HCT116 (cell line): ENCODE results near the gene LCAT. TPM values are rescaled to one million over a fixed set of nuclear protein-coding genes. Genes with fewer than 3 reads are reported as not detected.

Source experiments
- ATAC-seq: fragments of 200-7000 bp; cut with Tn5 transposase; 2 replicates; pipeline ENCODE4 v1.9.1; 2020; ENCODE audit warnings: mild to moderate bottlenecking, moderate library complexity
- BruUV-seq: library from RNA; stranded (reverse); fragments of 400-500 nt; replicated peaks from 2 replicates; lab custom pipeline; 2021; lab: Mats Ljungman, UMichigan
- CTCF ChIA-PET: fragments of 300-600 bp; sonication (Branson Sonifier 250); formaldehyde crosslinking; loops from one replicate; lab custom pipeline; 2021; ENCODE audit warnings: antibody characterized with exemption; lab: Charles Lee
- POLR2A ChIA-PET: fragments of 300-600, 350-600 bp; sonication (Branson Sonifier 250); formaldehyde crosslinking; loops from one replicate; lab custom pipeline; 2021; ENCODE audit warnings: antibody characterized with exemption; lab: Charles Lee
- RAD21 ChIA-PET, 2 experiments: fragments of 300-600 bp; sonication (Branson Sonifier 250); formaldehyde crosslinking; loops; one replicate each; lab custom pipeline; 2023; ENCODE audit warnings: low total read pairs in 2 of 2; ENCODE audit not compliant: uncharacterized antibody in 2 of 2, unreplicated experiment in 2 of 2, low non-redundant PET in 1 of 2; lab: Charles Lee
- DNase-seq: peaks from one replicate; pipeline ENCODE4 v3.0.0-alpha.2; 2010; ENCODE audit warnings: low read depth, low spot score
- H2AFZ ChIP-seq: fragments of 200-600 bp; shearing (Covaris generic), sonication (generic); 2 replicates; pipeline ENCODE4 v1.6.1; 2017; ENCODE audit warnings: low read depth, mixed run types, mixed read lengths, antibody characterized with exemption, low read length; ENCODE audit not compliant: poor library complexity, severe bottlenecking
- H3K27ac ChIP-seq: 2 replicates; pipeline ENCODE4 v1.5.1; 2012; ENCODE audit warnings: low read depth, low read length
- H3K27me3 ChIP-seq: fragments of 200-600 bp; sonication (generic); 2 replicates; pipeline ENCODE4 v1.6.1; 2016; ENCODE audit warnings: mixed run types, low read length, mixed read lengths; ENCODE audit not compliant: insufficient read depth
- H3K36me3 ChIP-seq, 2 experiments: fragments of 200-500 bp in 1 of 2; fragments of 200-600 bp in 1 of 2; sonication (Bioruptor generic) in 1 of 2; sonication (generic) in 1 of 2; 2 replicates each; pipeline versions ENCODE4 v1.5.1 to v1.6.1; 2014 to 2016; ENCODE audit warnings: low read length in 2 of 2, inconsistent platforms in 1 of 2, mixed read lengths in 1 of 2, mixed run types in 1 of 2; ENCODE audit not compliant: insufficient read depth in 2 of 2, control insufficient read depth in 1 of 2
- H3K4me1 ChIP-seq, 2 experiments: fragments of 200-600 bp in 1 of 2; sonication (generic) in 1 of 2; 2 replicates each; pipeline versions ENCODE4 v1.5.1 to v1.6.1; 2012 to 2017; ENCODE audit warnings: low read length in 2 of 2, inconsistent platforms in 1 of 2, mild to moderate bottlenecking in 1 of 2, mixed read lengths in 1 of 2, mixed run types in 1 of 2, moderate library complexity in 1 of 2; ENCODE audit not compliant: insufficient read depth in 2 of 2, control insufficient read depth in 1 of 2
- H3K4me2 ChIP-seq: fragments of 200-600 bp; sonication (generic); 2 replicates; pipeline ENCODE4 v1.6.1; 2017; ENCODE audit warnings: mixed run types, low read length, mixed read lengths
- H3K4me3 ChIP-seq, 2 experiments: fragments of 200-600 bp in 1 of 2; sonication (generic) in 1 of 2; replicated peaks in 1 of 2; 2 replicates each; pipeline ENCODE4 v1.5.1; 2011 to 2016; ENCODE audit warnings: low read length in 2 of 2, control low read depth in 1 of 2, low read depth in 1 of 2, mild to moderate bottlenecking in 1 of 2, mixed read lengths in 1 of 2, mixed run types in 1 of 2
- H3K79me2 ChIP-seq: fragments of 200-600 bp; sonication (generic); 2 replicates; pipeline ENCODE4 v1.6.1; 2017; ENCODE audit warnings: mild to moderate bottlenecking, mixed run types, low read length, moderate library complexity, mixed read lengths; ENCODE audit not compliant: insufficient read depth
- H3K9ac ChIP-seq: fragments of 200-600 bp; sonication (generic); 2 replicates; pipeline ENCODE4 v1.6.1; 2016; ENCODE audit warnings: low read length, mixed read lengths
- H3K9me2 ChIP-seq: fragments of 200-600 bp; sonication (generic), shearing (Covaris generic); 2 replicates; pipeline ENCODE4 v1.6.1; 2017; ENCODE audit warnings: mixed run types, mild to moderate bottlenecking, moderate library complexity; ENCODE audit not compliant: insufficient read depth
- H3K9me3 ChIP-seq, 2 experiments: fragments of 200-500 bp in 1 of 2; fragments of 200-600 bp in 1 of 2; sonication (Bioruptor generic) in 1 of 2; sonication (generic) in 1 of 2; 2 replicates each; pipeline ENCODE4 v1.6.1; 2014 to 2017; ENCODE audit warnings: low read length in 2 of 2, mixed read lengths in 2 of 2, inconsistent platforms in 1 of 2, low read depth in 1 of 2, mild to moderate bottlenecking in 1 of 2, mixed run types in 1 of 2, moderate library complexity in 1 of 2; ENCODE audit not compliant: control insufficient read depth in 1 of 2, insufficient read depth in 1 of 2
- H4K20me1 ChIP-seq: fragments of 200-600 bp; sonication (generic), shearing (Covaris generic); 2 replicates; pipeline ENCODE4 v1.6.1; 2017; ENCODE audit warnings: mixed run types, mild to moderate bottlenecking, moderate library complexity; ENCODE audit not compliant: insufficient read depth
- ATF3 ChIP-seq: IDR thresholded peaks from 2 replicates; pipeline ENCODE4 v1.6.1; 2012
- CBX3 ChIP-seq: IDR thresholded peaks from 2 replicates; pipeline ENCODE4 v1.6.1; 2012; ENCODE audit warnings: low read depth
- CEBPB ChIP-seq: IDR thresholded peaks from 2 replicates; pipeline ENCODE4 v1.6.1; 2012; ENCODE audit warnings: low read depth
- CTCF ChIP-seq, 3 experiments: fragments of 200-600 bp in 1 of 3; sonication (generic) in 1 of 3; IDR thresholded peaks in 2 of 3; conservative IDR thresholded peaks in 1 of 3; 2 replicates each; pipeline ENCODE4 v1.5.1; 2012 to 2017; ENCODE audit warnings: low read depth in 2 of 3, low read length in 2 of 3, antibody characterized with exemption in 1 of 3, borderline replicate concordance in 1 of 3, control low read depth in 1 of 3, mild to moderate bottlenecking in 1 of 3, mixed read lengths in 1 of 3, mixed run types in 1 of 3, moderate library complexity in 1 of 3; ENCODE audit not compliant: insufficient read depth in 1 of 3
- EZH2phosphoT487 ChIP-seq: fragments of 200-600 bp; IDR thresholded peaks from 2 replicates; pipeline ENCODE4 v1.6.1; 2018; ENCODE audit warnings: antibody characterized with exemption, borderline replicate concordance
- MAX ChIP-seq: IDR thresholded peaks from 2 replicates; pipeline ENCODE4 v1.6.1; 2012
- RAD21 ChIP-seq: IDR thresholded peaks from 2 replicates; pipeline ENCODE4 v1.6.1; 2012; ENCODE audit warnings: low read depth, mild to moderate bottlenecking
- REST ChIP-seq: IDR thresholded peaks from 2 replicates; pipeline ENCODE4 v1.6.1; 2012; ENCODE audit warnings: low read depth
- SIN3A ChIP-seq: IDR thresholded peaks from 2 replicates; pipeline ENCODE4 v1.6.1; 2012; ENCODE audit warnings: low read depth
- SP1 ChIP-seq: IDR thresholded peaks from 2 replicates; pipeline ENCODE4 v1.6.1; 2012; ENCODE audit warnings: low read depth
- SRF ChIP-seq: IDR thresholded peaks from 2 replicates; pipeline ENCODE4 v1.6.1; 2012; ENCODE audit warnings: low read depth
- YY1 ChIP-seq: IDR thresholded peaks from 2 replicates; pipeline ENCODE4 v1.6.1; 2011; ENCODE audit warnings: low read length, low read depth, moderate library complexity, mild to moderate bottlenecking; ENCODE audit not compliant: insufficient replicate concordance; ENCODE audit errors: extremely low read depth
- intact Hi-C: fragments of 100-400 bp; cut with micrococcal nuclease; formaldehyde crosslinking; loops from 2 replicates; pipeline ENCODE4 v1.10.0; 2022
- total RNA-seq: library from RNA; stranded (reverse); gene quantifications from one replicate; pipeline ENCODE4 v1.2.1, GENCODE V29; 2021; ENCODE audit not compliant: unreplicated experiment

The LCAT gene
- total RNA-seq, 1 experiment from 2014 or later, result 17.6 TPM

- Histone ChIP-seq H3K27ac (peak overlapping the region; percentile 15; the same call in 1 of the 2 replicates), H3K9me3 (no peaks in the 10 kb centered on the region), H3K9ac (no peak overlapping the region), H3K4me1 (peaks cover under 1 to 20% of the 10 kb centered on the region in 2 experiments; a peak in 3 of 4 replicates), H4K20me1 (no peaks in the 10 kb centered on the region), H3K27me3 (no peaks in the 10 kb centered on the region), H3K9me2 (no peaks in the 10 kb centered on the region), H3K4me3 (no peak overlapping the region), H3K79me2 (peaks cover 4% of the 10 kb centered on the region; the same call in 1 of the 2 replicates), H3K4me2 (no peak overlapping the region), H3K36me3 (peaks cover 0 to 10% of the 10 kb centered on the region in 2 experiments; a peak in 2 of 4 replicates), H2AFZ (no peak overlapping the region)
- ChIA-PET RAD21 (interaction anchor here in 1 of 2 experiments (0.6 kb wide), 1 partner anchor 810 kb away, joined by 3 read pairs; no protein-coding TSS in a partner anchor), POLR2A (no interaction called here), CTCF (interaction anchor here (1.0 to 1.7 kb wide), 5 partner anchors 25 to 322 kb away, joined by 3 to 8 read pairs (median 4); no protein-coding TSS in a partner anchor)
- TF ChIP-seq RAD21, result peak; percentile 52
- no peak for TF ChIP-seq MAX
- TF ChIP-seq CTCF (IDR thresholded peaks at IDR 0.05 in 2 of 3, conservative IDR thresholded peaks at IDR 0.05 in 1 of 3; ENCODE audit: borderline replicate concordance in 1 of 3, insufficient read depth in 1 of 3, low read depth in 2 of 3, low read length in 2 of 3), result peak in 2 of 3 experiments; percentile 86 to 88; a peak in 5 of 6 replicates
- DNase-seq (no peak), ATAC-seq (peak; percentile 85)
- no TSS peak for BruUV-seq
- intact Hi-C loops, result no loop called here
Measured at GRCh38 chr16:67942200-67942509, 1.8 kb downstream of the LCAT start.

- Histone ChIP-seq H3K27ac (peak overlapping the region; percentile 15; the same call in 1 of the 2 replicates), H3K9ac (no peak overlapping the region), H3K4me2 (no peak overlapping the region), H3K27me3 (no peaks in the 10 kb centered on the region), H3K79me2 (peaks cover 9% of the 10 kb centered on the region; the same call in 1 of the 2 replicates), H3K4me3 (no peak overlapping the region), H3K9me3 (no peaks in the 10 kb centered on the region), H3K9me2 (no peaks in the 10 kb centered on the region), H2AFZ (no peak overlapping the region), H3K36me3 (peaks cover 0 to 7% of the 10 kb centered on the region in 2 experiments; a peak in 2 of 4 replicates), H4K20me1 (no peaks in the 10 kb centered on the region), H3K4me1 (peaks cover 3 to 25% of the 10 kb centered on the region in 2 experiments; a peak in 3 of 4 replicates)
- intact Hi-C loops, result no loop called here
- ChIA-PET CTCF (interaction anchor here (1.0 to 1.7 kb wide), 5 partner anchors 25 to 322 kb away, joined by 3 to 8 read pairs (median 4); no protein-coding TSS in a partner anchor), RAD21 (no interaction called here), POLR2A (no interaction called here)
- DNase-seq (no peak), ATAC-seq (peak; percentile 27)
- BruUV-seq, result no TSS peak
- TF ChIP-seq SIN3A (no peak), CBX3 (no peak), ATF3 (no peak), REST (no peak), YY1 (no peak), EZH2phosphoT487 (no peak), SRF (no peak), CEBPB (no peak), SP1 (no peak)
Measured at GRCh38 chr16:67941469-67942199, 2.3 kb downstream of the LCAT start.
